ENCODE results near the gene OTUB1.

GRCh38 chr11:64017945-64018224, 31.6 kb downstream of the OTUB1 start:
- TF ChIP-seq CTCF (conservative IDR thresholded peaks at IDR 0.05) (no peak), ZFX (IDR thresholded peaks at IDR 0.05) (no peak)

Data from C4-2B (cell line).